A549 (cell line): Measurements from ENCODE around the gene FOLR3. TPM values are rescaled to one million over a fixed set of nuclear protein-coding genes. Genes with fewer than 3 reads are reported as not detected.
"Not testable (repeated sequence)": the region's sequence is repeated elsewhere in the genome, so short reads cannot be mapped to it uniquely, and the experiment has no call there.

Experiments used
- ATAC-seq, 2 experiments: fragments of 200-7000 bp in 1 of 2; fragments of >200 bp in 1 of 2; cut with Nextera tagmentation in 1 of 2; cut with Tn5 transposase in 1 of 2; 3 replicates each; pipeline versions ENCODE4 v1.8.0 to v1.9.1; 2018 to 2020; ENCODE audit warnings: mild to moderate bottlenecking in 1 of 2, moderate library complexity in 1 of 2
- CTCF ChIA-PET: fragments of 300-600 bp; sonication (Branson Sonifier 250); formaldehyde crosslinking; extraction: SDS; loops from one replicate; lab custom pipeline; 2021; ENCODE audit warnings: antibody characterized with exemption, inconsistent platforms; lab: Yijun Ruan, JAX
- POLR2A ChIA-PET: fragments of 350-600 bp; formaldehyde crosslinking; extraction: SDS; loops from one replicate; lab custom pipeline; 2021; ENCODE audit warnings: antibody characterized with exemption, inconsistent platforms; lab: Yijun Ruan, JAX
- DNase-seq, 2 experiments: peaks; one replicate each; pipeline versions ENCODE4 v3.0.0 to v3.0.0-alpha.2; 2011 to 2016; ENCODE audit warnings: low read depth in 1 of 2, low spot score in 1 of 2
- FAIRE-seq: peaks from 2 replicates; lab custom pipeline; 2011; peaks lifted over from hg19 to GRCh38; lab: Jason Lieb, UNC
- H3K27ac ChIP-seq, 2 experiments: fragments of >200 bp; sonication (Bioruptor Twin); formaldehyde crosslinking; 3 replicates each; pipeline ENCODE4 v1.5.1; 2016 to 2017
- H3K4me1 ChIP-seq: fragments of >200 bp; sonication (Bioruptor Twin); formaldehyde crosslinking; 3 replicates; pipeline ENCODE4 v1.6.1; 2016
- H3K4me2 ChIP-seq: fragments of >200 bp; sonication (Bioruptor Twin); formaldehyde crosslinking; 3 replicates; pipeline ENCODE4 v1.6.1; 2016
- H3K4me3 ChIP-seq: fragments of >200 bp; sonication (Bioruptor Twin); formaldehyde crosslinking; 3 replicates; pipeline ENCODE4 v1.5.1; 2016
- H3K9me3 ChIP-seq: fragments of >200 bp; sonication (Bioruptor Twin); formaldehyde crosslinking; 3 replicates; pipeline ENCODE4 v1.6.1; 2016
- CBX2 ChIP-seq: fragments of 200-600 bp; sonication (generic); IDR thresholded peaks from 2 replicates; pipeline ENCODE4 v1.6.1; 2016; ENCODE audit warnings: low read depth, mild to moderate bottlenecking, borderline replicate concordance
- EHMT2 ChIP-seq: fragments of 200-600 bp; sonication (generic); IDR thresholded peaks from 2 replicates; pipeline ENCODE4 v1.6.1; 2016; ENCODE audit warnings: antibody characterized with exemption, low read depth, mild to moderate bottlenecking, moderate library complexity
- FOSL2 ChIP-seq, 2 experiments: fragments of 450-650 bp in 1 of 2; fragments of >200 bp in 1 of 2; sonication (Bioruptor Twin) in 1 of 2; formaldehyde crosslinking; IDR thresholded peaks; 2 replicates each; pipeline versions ENCODE4 v1.5.0 to v1.6.1; 2016 to 2020; ENCODE audit warnings: mild to moderate bottlenecking in 1 of 2, moderate library complexity in 1 of 2
- FOXS1 ChIP-seq: fragments of 250-450 bp; sonication (Bioruptor Pico); IDR thresholded peaks from 2 replicates; pipeline ENCODE4 v1.5.0; 2020; ENCODE audit warnings: mild to moderate bottlenecking, moderate library complexity
- GATA3 ChIP-seq: IDR thresholded peaks from 2 replicates; pipeline ENCODE4 v1.6.1; 2012; ENCODE audit warnings: borderline replicate concordance
- HES2 ChIP-seq: fragments of >200 bp; sonication (Bioruptor Twin); formaldehyde crosslinking; IDR thresholded peaks from 2 replicates; pipeline ENCODE4 v1.6.1; 2016
- HOXA7 ChIP-seq: fragments of 250-450 bp; sonication (Bioruptor Pico); IDR thresholded peaks from 2 replicates; pipeline ENCODE4 v1.5.0; 2020; ENCODE audit warnings: mild to moderate bottlenecking, moderate library complexity
- JUNB ChIP-seq: fragments of >200 bp; sonication (Bioruptor Twin); formaldehyde crosslinking; IDR thresholded peaks from 2 replicates; pipeline ENCODE4 v1.6.1; 2016
- MAFK ChIP-seq: fragments of 450-650 bp; IDR thresholded peaks from 2 replicates; pipeline ENCODE4 v1.6.1; 2014; ENCODE audit not compliant: partially characterized antibody
- MAZ ChIP-seq: fragments of 150-350 bp; IDR thresholded peaks from 2 replicates; pipeline ENCODE4 v1.6.1; 2014; ENCODE audit warnings: antibody characterized with exemption, low read depth, low read length, borderline replicate concordance
- MYC ChIP-seq: IDR thresholded peaks from 2 replicates; pipeline ENCODE4 v1.6.1; 2012; ENCODE audit warnings: mild to moderate bottlenecking, inconsistent platforms, low read length, improper control_type of control experiment, borderline replicate concordance
- NFE2L2 ChIP-seq: fragments of 150-350 bp; conservative IDR thresholded peaks from 2 replicates; pipeline ENCODE4 v1.6.1; 2014; ENCODE audit warnings: low read length
- NPAS2 ChIP-seq: fragments of 250-450 bp; sonication (Bioruptor Pico); IDR thresholded peaks from 2 replicates; pipeline ENCODE4 v1.8.0; 2022; ENCODE audit warnings: mild to moderate bottlenecking, moderate library complexity, borderline replicate concordance
- POLR2A ChIP-seq: IDR thresholded peaks from 2 replicates; pipeline ENCODE4 v1.6.1; 2012; ENCODE audit warnings: mild to moderate bottlenecking, low read length
- POLR2AphosphoS2 ChIP-seq: conservative IDR thresholded peaks from 2 replicates; pipeline ENCODE4 v1.6.1; 2012; ENCODE audit warnings: low read length, improper control_type of control experiment, inconsistent platforms
- RAD21 ChIP-seq, 2 experiments: fragments of >200 bp in 1 of 2; sonication (Bioruptor Twin) in 1 of 2; formaldehyde crosslinking in 1 of 2; IDR thresholded peaks in 1 of 2; conservative IDR thresholded peaks in 1 of 2; 2 replicates in 1 of 2; 3 replicates in 1 of 2; pipeline ENCODE4 v1.6.1; 2012 to 2018; ENCODE audit warnings: inconsistent platforms in 1 of 2
- SMC3 ChIP-seq: fragments of >200 bp; sonication (Bioruptor Twin); formaldehyde crosslinking; IDR thresholded peaks from 3 replicates; pipeline ENCODE4 v1.6.1; 2018; ENCODE audit warnings: inconsistent platforms
- SREBF2 ChIP-seq: fragments of 450-650 bp; IDR thresholded peaks from 2 replicates; pipeline ENCODE4 v1.6.1; 2014; ENCODE audit warnings: mild to moderate bottlenecking, moderate library complexity
- TFCP2L1 ChIP-seq: fragments of 250-450 bp; sonication (Bioruptor Pico); IDR thresholded peaks from 2 replicates; pipeline ENCODE4 v1.5.0; 2021; ENCODE audit warnings: mild to moderate bottlenecking
- ZC3H11A ChIP-seq: fragments of 450-650 bp; IDR thresholded peaks from 2 replicates; pipeline ENCODE4 v1.6.1; 2014; ENCODE audit warnings: antibody characterized with exemption, mild to moderate bottlenecking
- WGBS: methylation state at CpG from one replicate; pipeline ENCODE4 v1.1.6; 2017; ENCODE audit errors: missing lambda C conversion rate; 5-methylcytosine and 5-hydroxymethylcytosine counted together
- polyA minus RNA-seq: library from RNA; depleted of rRNA, polyadenylated mRNA; stranded (reverse); fragments of >200 nt; gene quantifications from 2 replicates; pipeline ENCODE4 v1.2.3, GENCODE V29; 2011; rRNA and poly(A)+ RNA removed
- polyA plus RNA-seq, 4 experiments: library from polyadenylated mRNA; depleted of rRNA in 3 of 4; stranded (reverse); fragments of >200 nt; fragmentation: RNase III in 1 of 4; extraction: RNeasy Plus Mini Kit Qiagen cat#74134 plus additional on column Dnase treatment in 1 of 4; gene quantifications; 2 replicates in 3 of 4; 3 replicates in 1 of 4; pipeline ENCODE4 v1.2.3, GENCODE V29; 2011 to 2017
- TF ChIP-seq, protein P1 (sequence below): IDR thresholded peaks from 2 replicates; pipeline ENCODE4 v1.6.1; 2012
- TF ChIP-seq, protein P2 (sequence below): fragments of 250-450 bp; sonication (Bioruptor Pico); IDR thresholded peaks from 2 replicates; pipeline ENCODE4 v1.5.0; 2020; ENCODE audit warnings: low read depth, mild to moderate bottlenecking, moderate library complexity
- TF ChIP-seq, protein P3 (sequence below): fragments of >200 bp; sonication (Bioruptor Twin); formaldehyde crosslinking; IDR thresholded peaks from 3 replicates; pipeline ENCODE4 v1.5.1; 2016
- TF ChIP-seq, protein P4 (sequence below): fragments of 250-450 bp; sonication (Bioruptor Pico); IDR thresholded peaks from 2 replicates; pipeline ENCODE4 v1.5.0; 2021; ENCODE audit warnings: mild to moderate bottlenecking, moderate library complexity, borderline replicate concordance

FOLR3 gene
- not detected in 2 replicates for polyA plus RNA-seq (2011; rRNA removed)
- 0.14 TPM in 1 of 2 replicates, not detected in the other for polyA plus RNA-seq (2012; cell fraction: cytosol; rRNA removed)
- polyA plus RNA-seq (2012; cell fraction: nucleus; rRNA removed): 0.06 TPM in 1 of 2 replicates, not detected in the other
- polyA plus RNA-seq (2017; fragmentation: RNase III; extraction: RNeasy Plus Mini Kit Qiagen cat#74134 plus additional on column Dnase treatment): 0.29 to 0.36 TPM in 2 of 3 replicates, not detected in the other
- polyA minus RNA-seq: not detected in 2 replicates

DNA sequence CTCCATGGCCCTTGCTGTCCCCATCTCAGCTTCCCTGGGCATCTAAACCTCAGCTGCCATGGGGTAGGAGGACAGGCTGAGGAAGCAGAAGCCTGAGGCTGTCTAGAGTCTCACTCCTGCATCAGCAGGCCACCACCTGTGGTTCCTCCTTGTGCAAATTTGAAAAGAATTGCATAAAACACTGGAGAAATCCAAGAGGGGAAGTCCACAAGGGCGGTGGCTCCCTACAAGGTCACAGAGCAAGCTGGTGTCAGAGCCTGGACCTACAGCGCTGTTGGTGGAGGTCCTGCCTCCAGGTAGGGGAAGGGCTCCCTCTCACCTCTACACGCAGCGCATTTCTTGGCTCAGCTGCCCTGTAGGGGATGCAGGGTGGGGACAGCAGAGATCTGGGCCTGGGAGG is at the start of gene FOLR3:
FOLR3 (plus strand) TSS at position 253 of the 400 bp plus-strand sequence. CDS start 228 bp downstream, outside the sequence.
- H3K27ac ChIP-seq, H3K4me1 ChIP-seq, FAIRE-seq, H3K9me3 ChIP-seq, DNase-seq, H3K4me3 ChIP-seq, H3K4me2 ChIP-seq, POLR2A ChIA-PET: not testable (repeated sequence)
- CTCF ChIA-PET: interaction anchor here (1.0 kb wide), 1 partner anchor 8 kb away, joined by 3 read pairs; no protein-coding TSS in a partner anchor
- 88% methylated on average over 4 of the region's 4 CpGs for WGBS
- peak; percentile 23 to 32; a peak in 2 of 6 replicates for ATAC-seq

DNA sequence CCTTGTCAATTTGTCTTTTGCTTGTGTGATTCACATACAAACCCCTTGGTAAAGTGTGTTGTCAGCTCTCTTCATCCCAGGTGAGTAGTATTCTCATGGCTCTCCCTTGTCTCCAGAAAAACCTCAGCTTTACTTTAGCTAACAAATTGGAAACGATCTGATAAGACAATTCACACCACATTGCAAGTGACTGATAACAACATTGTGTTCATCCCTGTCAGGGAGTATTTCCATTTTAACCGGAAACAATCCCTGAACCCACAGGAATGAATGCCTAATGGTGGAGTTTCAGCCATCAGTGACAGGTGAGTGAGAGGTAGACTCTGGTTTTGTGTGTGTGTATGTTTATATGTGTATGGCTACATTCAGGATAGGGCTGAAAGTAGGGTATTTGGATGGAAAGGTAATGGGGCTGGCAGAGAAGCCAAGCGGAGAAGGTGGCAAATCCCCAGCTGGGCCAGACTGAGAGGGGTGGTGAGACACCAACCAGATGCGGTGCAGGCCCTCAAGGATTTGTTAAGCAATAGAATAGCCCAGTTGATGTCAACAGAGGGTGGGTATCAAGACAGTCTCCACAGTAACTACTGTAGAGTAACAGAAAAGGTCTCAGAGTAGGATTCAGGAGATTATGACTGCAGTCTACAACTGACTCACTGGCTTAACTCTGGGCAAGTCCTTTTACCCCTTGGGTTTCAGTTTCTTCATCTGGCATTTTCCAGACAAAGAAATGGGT is 47.3 kb upstream of the FOLR3 start:
- Histone ChIP-seq H3K27ac (no peak overlapping the region), H3K4me3 (no peak overlapping the region), H3K9me3 (no peaks in the 10 kb centered on the region), H3K4me1 (peaks cover 6% of the 10 kb centered on the region), H3K4me2 (no peak overlapping the region)
- no peak for TF ChIP-seq CBX2
- no peak for TF ChIP-seq NFE2L2
- TF ChIP-seq TFCP2L1: no peak
- no peak for TF ChIP-seq MYC
- no peak for TF ChIP-seq FOSL2 (IDR thresholded peaks at IDR 0.05)
- no peak for TF ChIP-seq FOSL2 (CRISPR knock-in tag; IDR thresholded peaks at IDR 0.05)
- no peak for TF ChIP-seq ZC3H11A
- no peak for TF ChIP-seq FOXS1 (CRISPR knock-in tag)
- TF ChIP-seq, protein P1, sequence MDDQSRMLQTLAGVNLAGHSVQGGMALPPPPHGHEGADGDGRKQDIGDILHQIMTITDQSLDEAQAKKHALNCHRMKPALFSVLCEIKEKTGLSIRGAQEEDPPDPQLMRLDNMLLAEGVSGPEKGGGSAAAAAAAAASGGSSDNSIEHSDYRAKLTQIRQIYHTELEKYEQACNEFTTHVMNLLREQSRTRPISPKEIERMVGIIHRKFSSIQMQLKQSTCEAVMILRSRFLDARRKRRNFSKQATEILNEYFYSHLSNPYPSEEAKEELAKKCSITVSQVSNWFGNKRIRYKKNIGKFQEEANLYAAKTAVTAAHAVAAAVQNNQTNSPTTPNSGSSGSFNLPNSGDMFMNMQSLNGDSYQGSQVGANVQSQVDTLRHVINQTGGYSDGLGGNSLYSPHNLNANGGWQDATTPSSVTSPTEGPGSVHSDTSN: no peak
- no peak for TF ChIP-seq MAFK
- TF ChIP-seq, protein P2, sequence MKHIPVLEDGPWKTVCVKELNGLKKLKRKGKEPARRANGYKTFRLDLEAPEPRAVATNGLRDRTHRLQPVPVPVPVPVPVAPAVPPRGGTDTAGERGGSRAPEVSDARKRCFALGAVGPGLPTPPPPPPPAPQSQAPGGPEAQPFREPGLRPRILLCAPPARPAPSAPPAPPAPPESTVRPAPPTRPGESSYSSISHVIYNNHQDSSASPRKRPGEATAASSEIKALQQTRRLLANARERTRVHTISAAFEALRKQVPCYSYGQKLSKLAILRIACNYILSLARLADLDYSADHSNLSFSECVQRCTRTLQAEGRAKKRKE (CRISPR knock-in tag): no peak
- TF ChIP-seq RAD21 (conservative IDR thresholded peaks at IDR 0.05 in 1 of 2, IDR thresholded peaks at IDR 0.05 in 1 of 2): no peak
- TF ChIP-seq NPAS2 (CRISPR knock-in tag): no peak
- no peak for TF ChIP-seq JUNB
- TF ChIP-seq HES2: no peak
- ChIA-PET CTCF (interaction anchor here (1.8 to 5.4 kb wide), 2 partner anchors 10 to 63 kb away, joined by 4 to 52 read pairs; no protein-coding TSS in a partner anchor), POLR2A (no interaction called here)
- FAIRE-seq (no peak), ATAC-seq (no peak), DNase-seq (no peak)
- WGBS: 89% methylated on average over 4 of the region's 4 CpGs

- ATAC-seq (peak; percentile 94 to 95), FAIRE-seq (no peak), DNase-seq (peak; percentile 67 to 84)
- Histone ChIP-seq H3K9me3 (no peaks in the 10 kb centered on the region), H3K4me1 (peaks cover 6% of the 10 kb centered on the region), H3K4me2 (no peak overlapping the region), H3K4me3 (no peak overlapping the region), H3K27ac (peak overlapping the region in 1 of 2 experiments; percentile 29; a peak in 2 of 6 replicates)
- POLR2A ChIA-PET: interaction anchor here (1.0 to 1.3 kb wide), 4 partner anchors 9 to 66 kb away, joined by 3 to 6 read pairs (median 3); partner anchors contain the start of gene ANAPC15
- 28% methylated on average over 4 of the region's 4 CpGs for WGBS
- CTCF ChIA-PET: interaction anchor here (0.5 to 14.0 kb wide), 36 partner anchors 9 to 340 kb away, joined by 3 to 354 read pairs (median 4); partner anchors contain the start of genes LAMTOR1 and TOMT
- TF ChIP-seq RAD21 (conservative IDR thresholded peaks at IDR 0.05 in 1 of 2, IDR thresholded peaks at IDR 0.05 in 1 of 2) (peak; percentile 75 to 83), SMC3 (peak; percentile 92), NPAS2 (CRISPR knock-in tag) (no peak), MAZ (no peak), NFE2L2 (no peak), HOXA7 (CRISPR knock-in tag) (no peak), ZC3H11A (no peak), TFCP2L1 (no peak), POLR2A (no peak), SREBF2 (no peak), POLR2AphosphoS2 (no peak), GATA3 (no peak), EHMT2 (no peak)
- TF ChIP-seq, protein P3, sequence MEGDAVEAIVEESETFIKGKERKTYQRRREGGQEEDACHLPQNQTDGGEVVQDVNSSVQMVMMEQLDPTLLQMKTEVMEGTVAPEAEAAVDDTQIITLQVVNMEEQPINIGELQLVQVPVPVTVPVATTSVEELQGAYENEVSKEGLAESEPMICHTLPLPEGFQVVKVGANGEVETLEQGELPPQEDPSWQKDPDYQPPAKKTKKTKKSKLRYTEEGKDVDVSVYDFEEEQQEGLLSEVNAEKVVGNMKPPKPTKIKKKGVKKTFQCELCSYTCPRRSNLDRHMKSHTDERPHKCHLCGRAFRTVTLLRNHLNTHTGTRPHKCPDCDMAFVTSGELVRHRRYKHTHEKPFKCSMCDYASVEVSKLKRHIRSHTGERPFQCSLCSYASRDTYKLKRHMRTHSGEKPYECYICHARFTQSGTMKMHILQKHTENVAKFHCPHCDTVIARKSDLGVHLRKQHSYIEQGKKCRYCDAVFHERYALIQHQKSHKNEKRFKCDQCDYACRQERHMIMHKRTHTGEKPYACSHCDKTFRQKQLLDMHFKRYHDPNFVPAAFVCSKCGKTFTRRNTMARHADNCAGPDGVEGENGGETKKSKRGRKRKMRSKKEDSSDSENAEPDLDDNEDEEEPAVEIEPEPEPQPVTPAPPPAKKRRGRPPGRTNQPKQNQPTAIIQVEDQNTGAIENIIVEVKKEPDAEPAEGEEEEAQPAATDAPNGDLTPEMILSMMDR: peak; percentile 86
- TF ChIP-seq, protein P4, sequence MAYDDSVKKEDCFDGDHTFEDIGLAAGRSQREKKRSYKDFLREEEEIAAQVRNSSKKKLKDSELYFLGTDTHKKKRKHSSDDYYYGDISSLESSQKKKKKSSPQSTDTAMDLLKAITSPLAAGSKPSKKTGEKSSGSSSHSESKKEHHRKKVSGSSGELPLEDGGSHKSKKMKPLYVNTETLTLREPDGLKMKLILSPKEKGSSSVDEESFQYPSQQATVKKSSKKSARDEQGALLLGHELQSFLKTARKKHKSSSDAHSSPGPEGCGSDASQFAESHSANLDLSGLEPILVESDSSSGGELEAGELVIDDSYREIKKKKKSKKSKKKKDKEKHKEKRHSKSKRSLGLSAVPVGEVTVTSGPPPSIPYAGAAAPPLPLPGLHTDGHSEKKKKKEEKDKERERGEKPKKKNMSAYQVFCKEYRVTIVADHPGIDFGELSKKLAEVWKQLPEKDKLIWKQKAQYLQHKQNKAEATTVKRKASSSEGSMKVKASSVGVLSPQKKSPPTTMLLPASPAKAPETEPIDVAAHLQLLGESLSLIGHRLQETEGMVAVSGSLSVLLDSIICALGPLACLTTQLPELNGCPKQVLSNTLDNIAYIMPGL (CRISPR knock-in tag): no peak
- TF ChIP-seq, protein P2 (CRISPR knock-in tag): no peak
Measured at GRCh38 chr11:72091292-72091691, 44.2 kb upstream of the FOLR3 start.
